GM04503 (cell line): ENCODE measurements around the gene SAP25.
"Not testable (repeated sequence)": the region's sequence is repeated elsewhere in the genome, so short reads cannot be mapped to it uniquely, and the experiment has no call there.

Experiments used
- DNase-seq: peaks from one replicate; pipeline ENCODE4 v3.0.0-alpha.2; 2012; ENCODE audit warnings: low read depth

Gene SAP25

DNA sequence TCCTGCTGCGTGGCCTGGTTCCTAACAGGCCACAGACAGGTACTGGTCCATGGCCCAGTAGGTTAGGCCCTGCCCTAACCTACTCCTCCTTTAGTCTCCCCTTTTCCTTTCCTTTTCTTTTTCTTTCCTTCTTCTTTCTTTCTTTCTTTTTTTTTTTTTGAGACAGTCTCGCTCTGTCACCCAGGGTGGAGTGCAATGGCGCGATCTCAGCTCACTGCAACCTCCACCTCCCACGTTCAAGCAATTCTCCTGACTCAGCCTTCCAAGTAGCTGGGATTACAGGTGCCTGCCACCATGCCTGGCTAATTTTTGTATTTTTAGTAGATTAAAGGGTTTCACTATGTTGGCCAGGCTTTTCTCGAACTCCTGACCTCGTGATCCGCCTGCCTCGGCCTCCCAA lies 37.7 kb downstream of the SAP25 start:
- DNase-seq = not testable (repeated sequence)

DNA sequence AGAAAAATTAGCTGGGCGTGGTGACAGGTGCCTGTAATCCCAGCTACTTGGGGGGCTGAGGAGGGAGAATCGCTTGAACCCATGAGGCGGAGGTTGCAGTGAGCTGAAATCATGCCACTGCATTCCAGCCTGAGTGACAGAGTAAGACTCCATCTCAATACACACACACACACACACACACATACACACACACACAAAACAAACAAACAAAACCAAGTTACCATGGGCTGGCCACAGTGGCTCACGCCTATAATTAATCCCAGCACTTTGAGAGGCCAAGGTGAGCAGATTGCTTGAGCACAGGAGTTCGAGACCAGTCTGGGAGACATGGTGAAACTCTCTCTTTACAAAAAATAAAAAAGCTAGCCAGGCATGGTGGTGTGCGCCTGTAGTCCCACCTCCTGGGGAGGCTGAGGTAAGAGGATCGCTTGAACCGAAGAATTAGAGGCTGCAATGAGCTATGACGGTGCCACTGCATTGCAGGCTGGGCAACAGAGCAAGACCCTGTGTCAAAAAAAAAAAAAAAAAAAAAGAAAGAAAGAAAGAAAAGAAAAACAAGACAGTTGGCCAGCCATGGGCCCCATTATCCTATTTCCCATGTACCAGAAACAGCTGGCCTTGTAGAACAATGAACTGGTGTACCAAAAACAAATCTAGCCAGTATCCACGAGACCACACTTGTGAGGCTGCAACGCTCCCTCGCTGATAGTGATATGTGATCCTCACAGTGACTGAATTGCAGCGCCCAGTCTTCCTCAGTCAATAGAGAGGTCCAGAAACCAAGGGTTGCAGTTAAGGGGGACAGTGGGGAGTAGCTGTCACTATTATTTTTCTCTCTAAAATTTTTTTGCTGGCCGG lies 41.3 kb downstream of the SAP25 start:
- DNase-seq = no peak

DNA sequence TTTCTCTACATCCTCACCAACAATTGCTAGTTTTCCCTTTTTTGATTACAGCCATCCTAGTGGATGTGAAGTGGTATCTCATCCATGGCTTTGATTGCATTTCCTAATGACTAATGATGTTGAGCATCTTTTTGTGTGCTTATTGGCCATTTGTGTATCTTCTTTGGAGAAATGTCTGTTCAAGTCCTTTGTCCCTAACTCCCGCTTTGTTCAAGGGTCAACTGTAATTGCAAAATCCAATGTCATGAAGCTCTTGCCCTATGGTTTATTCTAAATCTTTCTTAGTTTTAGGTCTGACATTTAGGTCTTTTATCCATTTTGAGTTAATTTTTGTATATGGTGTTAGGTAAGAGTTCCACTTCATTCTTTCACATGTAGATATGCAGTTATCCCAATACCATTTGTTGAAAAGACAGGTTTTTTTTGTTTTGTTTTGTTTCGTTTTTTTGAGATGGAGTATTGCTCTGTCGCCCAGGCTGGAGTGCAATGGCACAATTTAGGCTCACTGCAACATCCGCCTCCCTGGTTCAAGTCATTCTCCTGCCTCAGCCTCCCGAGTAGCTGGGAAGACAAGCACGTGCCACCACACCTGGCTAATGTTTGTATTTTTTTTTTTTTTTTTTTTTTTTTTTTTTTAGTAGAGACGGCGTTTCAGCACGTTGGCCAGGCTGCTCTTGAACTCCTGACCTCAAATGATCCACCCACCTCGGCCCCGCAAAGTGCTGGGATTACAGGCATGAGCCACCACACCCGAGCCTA lies 45.4 kb downstream of the SAP25 start:
- not testable (repeated sequence) for DNase-seq

DNA sequence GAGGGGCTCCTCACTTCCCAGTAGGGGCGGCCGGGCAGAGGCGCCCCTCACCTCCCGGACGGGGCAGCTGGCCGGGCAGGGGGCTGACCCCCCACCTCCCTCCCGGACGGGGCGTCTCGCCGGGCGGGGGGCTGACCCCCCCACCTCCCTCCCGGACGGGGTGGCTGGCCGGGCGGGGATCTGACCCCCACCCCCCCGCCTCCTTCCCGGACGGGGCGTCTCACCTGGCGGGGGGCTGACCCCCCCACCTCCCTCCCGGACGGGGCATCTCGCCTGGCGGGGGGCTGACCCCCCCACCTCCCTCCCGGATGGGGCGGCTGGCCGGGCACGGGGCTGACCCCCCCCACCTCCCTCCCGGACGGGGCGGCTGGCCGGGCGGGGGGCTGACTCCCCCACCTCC lies 50.5 kb downstream of the SAP25 start:
- not testable (repeated sequence) for DNase-seq
